Measurements from ENCODE around the gene SPCS2. TPM values are rescaled to one million over a fixed set of nuclear protein-coding genes. Genes with fewer than 3 reads are reported as not detected.

Gene SPCS2
- total and polyA plus RNA-seq, 2 of the 8 experiments (the other 6 are each of a cell fraction or from before 2014, with no cell fraction given): 92.7 to 161 TPM

DNA sequence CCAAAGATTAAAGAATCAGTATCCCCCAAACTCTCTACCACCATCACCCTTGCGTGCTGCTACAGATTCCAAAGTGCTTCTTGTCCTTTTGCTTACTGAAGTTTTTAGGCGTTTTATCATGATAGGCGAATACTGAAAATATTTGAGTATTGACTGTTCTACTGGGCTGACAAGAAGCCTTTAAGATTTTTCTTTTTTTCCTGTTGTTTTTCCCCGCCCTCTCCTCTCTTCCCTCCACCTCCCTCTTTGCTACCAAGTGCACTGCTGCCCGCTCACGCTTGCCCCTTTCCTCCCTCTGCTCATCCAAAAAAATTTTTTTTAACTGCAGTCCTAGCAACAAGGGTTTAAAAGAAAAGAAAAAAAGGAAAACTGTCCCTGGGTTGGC, 679 bp downstream of the SPCS2 start:
- CTCF ChIA-PET (ENCODE audit: partially characterized antibody): interaction anchor here (1.2 kb wide), 1 partner anchor 20 kb away, joined by 6 read pairs; no protein-coding TSS in a partner anchor
- 3% methylated on average over 6 of the region's 6 CpGs; no CpG with 5 or more reads in 1 of the 2 experiments for WGBS, 2 experiments (ENCODE audit: extremely low coverage in 1 of 2, insufficient coverage in 1 of 2, insufficient read length in 1 of 2, insufficient replicate concordance in 2 of 2, low coverage in 1 of 2, low lambda C conversion rate in 2 of 2, missing lambda C conversion rate in 1 of 2)

More for the DNA sequence above, 679 bp downstream of the SPCS2 start:
- Histone ChIP-seq H3K4ac (replicated peaks; ENCODE audit: insufficient read length, low read depth, low read length) (no peak overlapping the region), H3K56ac (replicated peaks; ENCODE audit: insufficient read length, low read depth, low read length) (peak overlapping the region; percentile 70), H3K23ac (ENCODE audit: insufficient read length) (no peak overlapping the region), H2AK5ac (ENCODE audit: low read depth, low read length) (peak overlapping the region; percentile 48; the same call in 1 of the 2 replicates), H4K20me1 (replicated peaks in 1 of 2; ENCODE audit: control insufficient read depth in 1 of 2, insufficient read depth in 2 of 2, low read length in 2 of 2) (peaks cover under 1 to 2% of the 10 kb centered on the region in 2 experiments), H2BK15ac (ENCODE audit: low read length) (no peak overlapping the region), H2BK20ac (ENCODE audit: low read length) (no peak overlapping the region), H3K4me3 (ENCODE audit: extremely low read depth in 1 of 4, insufficient read depth in 2 of 4, low read depth in 3 of 4, low read length in 4 of 4) (peak overlapping the region; percentile 91 to 99 (median 95)), H4K91ac (replicated peaks; ENCODE audit: insufficient read length, low read length) (no peak overlapping the region), H3K9me3 (ENCODE audit: insufficient read depth in 2 of 2, low read depth in 1 of 2, low read length in 1 of 2) (no peaks in the 10 kb centered on the region), H3K27me3 (replicated peaks in 1 of 4; ENCODE audit: control insufficient read depth in 3 of 4, extremely low read depth in 1 of 4, insufficient read depth in 3 of 4, low read length in 3 of 4) (no peaks in the 10 kb centered on the region), H3K4me1 (replicated peaks in 1 of 4; ENCODE audit: control insufficient read depth in 3 of 4, insufficient read depth in 4 of 4, low read length in 3 of 4) (no peaks in the 10 kb centered on the region; a peak in 1 of 7 replicates), H3K18ac (ENCODE audit: extremely low read depth, low read length) (0 out of 2 replicates have a peak overlapping the region, but pooled peaks have one; percentile 73), H3K23me2 (ENCODE audit: low read depth, low read length) (peaks cover 5% of the 10 kb centered on the region), H3K79me1 (ENCODE audit: low read depth, low read length) (peaks cover 5% of the 10 kb centered on the region), H3K36me3 (ENCODE audit: control insufficient read depth in 2 of 4, insufficient read depth in 4 of 4, low read length in 3 of 4) (peaks cover 0 to 4% (median 0%) of the 10 kb centered on the region in 4 experiments; a peak in 2 of 8 replicates), H3K27ac (ENCODE audit: low read depth, low read length) (peak overlapping the region; percentile 80), H3K9ac (replicated peaks in 1 of 4; ENCODE audit: extremely low read depth in 1 of 4, low read depth in 3 of 4, low read length in 3 of 4) (peak overlapping the region; percentile 91 to 98 (median 93)), H2BK12ac (ENCODE audit: low read depth, low read length) (no peak overlapping the region), H2BK5ac (ENCODE audit: low read depth, low read length) (no peak overlapping the region; the same call in 1 of the 2 replicates), H3K4me2 (ENCODE audit: insufficient read depth in 1 of 2, low read depth in 2 of 2, low read length in 2 of 2) (peak overlapping the region; percentile 80 to 99), H3K79me2 (ENCODE audit: control insufficient read depth in 1 of 2, insufficient read depth in 2 of 2, low read length in 2 of 2) (peaks cover 3 to 55% of the 10 kb centered on the region in 2 experiments), H3K14ac (ENCODE audit: insufficient read length) (no peak overlapping the region), H4K8ac (ENCODE audit: extremely low read depth, insufficient read depth, low read length) (no peak overlapping the region), H2AFZ (ENCODE audit: low read length) (no peak overlapping the region), H2BK120ac (replicated peaks; ENCODE audit: low read depth, low read length) (no peak overlapping the region), H4K5ac (ENCODE audit: insufficient read length, low read depth, low read length) (no peak overlapping the region)
- DNase-seq (ENCODE audit: low read depth in 1 of 2, low spot score in 2 of 2) (no peak), FAIRE-seq (no peak)
- TF ChIP-seq, protein P1, sequence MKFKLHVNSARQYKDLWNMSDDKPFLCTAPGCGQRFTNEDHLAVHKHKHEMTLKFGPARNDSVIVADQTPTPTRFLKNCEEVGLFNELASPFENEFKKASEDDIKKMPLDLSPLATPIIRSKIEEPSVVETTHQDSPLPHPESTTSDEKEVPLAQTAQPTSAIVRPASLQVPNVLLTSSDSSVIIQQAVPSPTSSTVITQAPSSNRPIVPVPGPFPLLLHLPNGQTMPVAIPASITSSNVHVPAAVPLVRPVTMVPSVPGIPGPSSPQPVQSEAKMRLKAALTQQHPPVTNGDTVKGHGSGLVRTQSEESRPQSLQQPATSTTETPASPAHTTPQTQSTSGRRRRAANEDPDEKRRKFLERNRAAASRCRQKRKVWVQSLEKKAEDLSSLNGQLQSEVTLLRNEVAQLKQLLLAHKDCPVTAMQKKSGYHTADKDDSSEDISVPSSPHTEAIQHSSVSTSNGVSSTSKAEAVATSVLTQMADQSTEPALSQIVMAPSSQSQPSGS (IDR thresholded peaks at IDR 0.05; ENCODE audit: low read length): 0 out of 2 replicates have a peak, but pooled peaks have one; percentile 12
- TF ChIP-seq SAP30 (IDR thresholded peaks at IDR 0.05; ENCODE audit: insufficient read depth, insufficient replicate concordance, low read length): no peak
- POLR2A ChIA-PET (ENCODE audit: partially characterized antibody): interaction anchor here (1.0 to 2.5 kb wide), 2 partner anchors 10 kb away, joined by 4 to 8 read pairs; no protein-coding TSS in a partner anchor

Measured in H1 (cell line).